DOHH2 (cell line): ENCODE measurements around the gene VPS52.
A peak's percentile ranks its signal among the peaks of the same experiment; 100 is the strongest.

Source experiments
- H3F3A ChIP-seq: fragments of 200-600 bp; sonication (generic), shearing (Covaris generic); 2 replicates; pipeline ENCODE4 v1.6.0; 2016; ENCODE audit warnings: antibody characterized with exemption, mild to moderate bottlenecking; ENCODE audit not compliant: control insufficient read depth, insufficient read depth
- H3K27ac ChIP-seq: fragments of 200-600 bp; sonication (generic); 2 replicates; pipeline ENCODE4 v1.5.1; 2014; ENCODE audit warnings: low read depth, mild to moderate bottlenecking, low read length, moderate library complexity
- H3K27me3 ChIP-seq: fragments of 200-600 bp; sonication (generic); 2 replicates; pipeline ENCODE4 v1.6.1; 2014; ENCODE audit warnings: mild to moderate bottlenecking, low read length, mixed read lengths; ENCODE audit not compliant: control insufficient read depth
- H3K36me3 ChIP-seq: fragments of 200-600 bp; sonication (generic); 2 replicates; pipeline ENCODE4 v1.6.1; 2014; ENCODE audit warnings: mild to moderate bottlenecking, low read length, moderate library complexity, mixed read lengths; ENCODE audit not compliant: control insufficient read depth
- H3K4me1 ChIP-seq: fragments of 200-600 bp; sonication (generic); 2 replicates; pipeline ENCODE4 v1.6.1; 2014; ENCODE audit warnings: mild to moderate bottlenecking, low read length, mixed read lengths; ENCODE audit not compliant: control insufficient read depth
- H3K4me2 ChIP-seq: fragments of 200-600 bp; sonication (generic); 2 replicates; pipeline ENCODE4 v1.6.0; 2014; ENCODE audit warnings: mild to moderate bottlenecking, low read length, moderate library complexity
- H3K4me3 ChIP-seq: fragments of 200-600 bp; sonication (generic); 2 replicates; pipeline ENCODE4 v1.5.1; 2014; ENCODE audit warnings: mild to moderate bottlenecking, low read length, mixed read lengths
- H3K79me2 ChIP-seq: fragments of 200-600 bp; sonication (generic); 2 replicates; pipeline ENCODE4 v1.6.1; 2014; ENCODE audit warnings: mild to moderate bottlenecking, low read length, mixed read lengths; ENCODE audit not compliant: control insufficient read depth
- H3K9me2 ChIP-seq: fragments of 200-600 bp; sonication (generic); replicated peaks from 2 replicates; pipeline ENCODE4 v1.6.1; 2014; ENCODE audit warnings: mild to moderate bottlenecking, low read length, mixed read lengths; ENCODE audit not compliant: control insufficient read depth
- H3K9me3 ChIP-seq: fragments of 200-600 bp; sonication (generic); 2 replicates; pipeline ENCODE4 v1.6.1; 2014; ENCODE audit warnings: antibody characterized with exemption, low read length, mixed read lengths; ENCODE audit not compliant: control insufficient read depth, insufficient read depth
- H4K20me1 ChIP-seq: fragments of 200-600 bp; sonication (generic); 2 replicates; pipeline ENCODE4 v1.6.0; 2014; ENCODE audit warnings: low read depth, mild to moderate bottlenecking, antibody characterized with exemption, low read length, moderate library complexity; ENCODE audit not compliant: control insufficient read depth, insufficient read depth
- CTCF ChIP-seq: fragments of 200-600 bp; sonication (generic); IDR thresholded peaks from one replicate; pipeline ENCODE4 v1.5.1; 2014; ENCODE audit warnings: antibody characterized with exemption, mild to moderate bottlenecking, low read depth, low read length; ENCODE audit not compliant: poor library complexity, severe bottlenecking
- EZH2phosphoT487 ChIP-seq: fragments of 200-600 bp; sonication (generic); IDR thresholded peaks from 2 replicates; pipeline ENCODE4 v1.6.1; 2017; ENCODE audit warnings: borderline replicate concordance, mild to moderate bottlenecking, antibody characterized with exemption, low read length, moderate library complexity, mixed read lengths

VPS52 gene

GRCh38 chr6:33294086-33294823, 22.6 kb upstream of the VPS52 start:
- H3K27ac ChIP-seq, result no peak overlapping the region
- no peaks in the 10 kb centered on the region for H4K20me1 ChIP-seq
- H3F3A ChIP-seq, result peaks cover 14% of the 10 kb centered on the region; the same call in 1 of the 2 replicates
- no peaks in the 10 kb centered on the region for H3K27me3 ChIP-seq
- H3K9me2 ChIP-seq, result no peaks in the 10 kb centered on the region
- H3K4me3 ChIP-seq, result no peak overlapping the region
- peaks cover 40% of the 10 kb centered on the region for H3K79me2 ChIP-seq
- TF ChIP-seq CTCF (no peak), EZH2phosphoT487 (no peak)
- peaks cover 67% of the 10 kb centered on the region for H3K36me3 ChIP-seq
- peaks cover 23% of the 10 kb centered on the region for H3K4me1 ChIP-seq
- H3K4me2 ChIP-seq, result no peak overlapping the region
- no peaks in the 10 kb centered on the region for H3K9me3 ChIP-seq

GRCh38 chr6:33292996-33293682, 21.5 kb upstream of the VPS52 start:
- Histone ChIP-seq H3K36me3 (peaks cover 69% of the 10 kb centered on the region), H3K9me2 (no peaks in the 10 kb centered on the region), H3K79me2 (peaks cover 48% of the 10 kb centered on the region), H3K27ac (no peak overlapping the region), H3K9me3 (no peaks in the 10 kb centered on the region), H4K20me1 (no peaks in the 10 kb centered on the region), H3F3A (peaks cover 11% of the 10 kb centered on the region; the same call in 1 of the 2 replicates), H3K4me1 (peaks cover 25% of the 10 kb centered on the region), H3K4me3 (no peak overlapping the region), H3K4me2 (no peak overlapping the region), H3K27me3 (no peaks in the 10 kb centered on the region)
- TF ChIP-seq CTCF, result no peak
- no peak for TF ChIP-seq EZH2phosphoT487

- Histone ChIP-seq H3F3A (peaks cover 11% of the 10 kb centered on the region; the same call in 1 of the 2 replicates), H3K4me1 (peaks cover 25% of the 10 kb centered on the region), H3K79me2 (peaks cover 55% of the 10 kb centered on the region), H3K4me3 (peak overlapping the region; percentile 93), H3K9me3 (no peaks in the 10 kb centered on the region), H3K9me2 (no peaks in the 10 kb centered on the region), H3K27ac (0 out of 2 replicates have a peak overlapping the region, but pooled peaks have one; percentile 35), H4K20me1 (no peaks in the 10 kb centered on the region), H3K36me3 (peaks cover 72% of the 10 kb centered on the region), H3K27me3 (no peaks in the 10 kb centered on the region), H3K4me2 (peak overlapping the region; percentile 87)
- TF ChIP-seq EZH2phosphoT487 (no peak), CTCF (no peak)
These were observed 18.8 kb upstream of the VPS52 start for GRCh38 chr6:33290459-33290858.
